GM21390 (cell line): Measurements from ENCODE around the gene PSEN2.

Source experiments
- ATAC-seq: cut with Tn5 transposase; IDR thresholded peaks from one replicate; pipeline ENCODE4 v1.9.1; 2021; ENCODE audit not compliant: unreplicated experiment

Gene PSEN2

DNA sequence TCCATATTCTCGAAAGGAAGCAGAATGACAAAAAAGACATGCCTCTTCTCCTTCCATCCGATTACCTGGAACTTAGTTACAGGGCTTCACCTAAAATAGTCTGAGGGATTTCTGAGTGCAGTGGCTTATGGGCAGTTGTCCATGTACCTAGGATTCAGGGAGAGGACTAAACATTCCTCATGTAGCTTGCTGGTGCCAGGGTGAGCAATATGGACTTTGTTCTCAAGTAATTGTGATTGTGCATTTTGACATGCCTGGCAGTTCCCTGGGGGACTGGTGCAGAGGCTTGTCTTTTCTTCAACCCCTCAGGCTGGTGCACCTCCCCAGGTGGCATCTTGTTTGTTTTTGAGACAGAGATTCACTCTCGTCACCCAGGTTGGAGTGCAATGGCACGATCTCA lies 6.1 kb upstream of the PSEN2 start:
- ATAC-seq = no peak

DNA sequence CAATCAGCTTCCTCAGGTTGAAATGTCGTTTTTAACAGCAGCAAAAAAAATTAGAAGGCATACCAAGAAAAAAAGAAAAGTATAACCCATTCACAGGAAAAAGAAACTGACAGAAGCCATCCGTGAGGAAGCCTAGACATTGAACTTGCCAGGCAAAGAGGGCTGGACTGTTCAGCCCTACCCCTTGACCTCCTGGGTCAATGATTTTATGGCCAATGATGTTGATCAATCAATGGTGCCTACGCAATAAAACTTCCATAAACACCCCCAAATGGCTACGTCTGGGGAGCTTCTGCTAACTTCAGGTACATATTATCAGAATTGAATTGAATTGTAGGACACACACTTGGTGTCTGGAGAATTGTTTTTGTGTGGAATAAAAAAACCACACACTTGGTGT lies 4.8 kb upstream of the PSEN2 start:
- ATAC-seq = no peak

- no peak for ATAC-seq
These were observed 2.9 kb upstream of the PSEN2 start for GRCh38 chr1:226867461-226868054.

GRCh38 chr1:226868726-226869125 lies 1.7 kb upstream of the PSEN2 start:
- no peak for ATAC-seq

DNA sequence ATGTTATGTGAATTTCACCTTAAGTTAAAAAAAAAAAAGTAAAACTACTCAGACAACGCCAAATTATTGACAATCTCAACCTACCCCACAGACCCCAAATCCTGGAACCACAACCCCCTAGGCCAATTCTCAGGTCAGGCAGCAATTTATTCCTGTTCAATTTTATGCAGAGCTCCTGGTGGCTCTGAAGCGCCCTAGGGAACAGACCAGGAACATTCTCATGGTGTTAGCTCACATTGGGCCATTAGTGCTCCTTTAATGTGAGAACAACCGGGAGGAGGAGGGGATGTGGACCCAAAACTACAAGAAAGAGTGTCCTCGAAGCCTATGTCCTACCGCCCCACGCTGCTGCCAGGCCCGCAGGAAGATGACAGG lies 403 bp upstream of the PSEN2 start:
- no peak for ATAC-seq

DNA sequence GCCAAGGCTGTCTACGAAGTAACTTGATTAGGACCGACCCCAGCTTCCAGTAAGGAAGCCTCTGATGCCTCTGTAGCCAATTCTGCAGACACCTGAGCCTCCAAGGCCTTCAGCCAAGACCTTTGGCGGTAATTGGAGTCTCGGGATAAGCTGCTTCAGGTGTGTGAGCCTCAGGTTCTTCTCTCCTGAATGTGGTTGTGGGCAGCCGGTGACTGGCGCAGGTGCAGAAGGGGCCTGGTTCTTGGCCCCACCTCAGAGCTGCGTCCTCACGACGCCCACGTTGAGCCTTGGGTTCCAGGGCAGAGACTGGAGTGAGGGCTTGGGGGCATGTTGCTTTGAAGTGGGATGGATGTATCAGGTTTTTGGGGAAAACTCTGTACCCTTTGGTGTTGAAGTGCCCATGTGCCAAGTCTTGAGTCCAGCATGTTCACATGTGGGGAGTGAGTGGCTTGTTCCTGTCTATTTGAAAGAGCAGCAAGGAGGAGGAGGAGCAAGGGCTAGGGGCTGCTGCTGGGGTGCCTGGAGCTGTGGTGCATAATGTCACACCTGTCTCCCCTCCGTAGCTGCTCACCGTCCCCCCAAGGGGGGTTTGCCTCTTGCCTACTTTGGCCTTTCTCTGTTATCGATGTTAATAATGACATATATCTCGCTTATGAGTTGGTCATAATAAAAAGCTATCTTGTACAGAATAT lies 1.4 kb downstream of the PSEN2 start:
- ATAC-seq = no peak

GRCh38 chr1:226872437-226872836 lies 2.0 kb downstream of the PSEN2 start:
- no peak for ATAC-seq

DNA sequence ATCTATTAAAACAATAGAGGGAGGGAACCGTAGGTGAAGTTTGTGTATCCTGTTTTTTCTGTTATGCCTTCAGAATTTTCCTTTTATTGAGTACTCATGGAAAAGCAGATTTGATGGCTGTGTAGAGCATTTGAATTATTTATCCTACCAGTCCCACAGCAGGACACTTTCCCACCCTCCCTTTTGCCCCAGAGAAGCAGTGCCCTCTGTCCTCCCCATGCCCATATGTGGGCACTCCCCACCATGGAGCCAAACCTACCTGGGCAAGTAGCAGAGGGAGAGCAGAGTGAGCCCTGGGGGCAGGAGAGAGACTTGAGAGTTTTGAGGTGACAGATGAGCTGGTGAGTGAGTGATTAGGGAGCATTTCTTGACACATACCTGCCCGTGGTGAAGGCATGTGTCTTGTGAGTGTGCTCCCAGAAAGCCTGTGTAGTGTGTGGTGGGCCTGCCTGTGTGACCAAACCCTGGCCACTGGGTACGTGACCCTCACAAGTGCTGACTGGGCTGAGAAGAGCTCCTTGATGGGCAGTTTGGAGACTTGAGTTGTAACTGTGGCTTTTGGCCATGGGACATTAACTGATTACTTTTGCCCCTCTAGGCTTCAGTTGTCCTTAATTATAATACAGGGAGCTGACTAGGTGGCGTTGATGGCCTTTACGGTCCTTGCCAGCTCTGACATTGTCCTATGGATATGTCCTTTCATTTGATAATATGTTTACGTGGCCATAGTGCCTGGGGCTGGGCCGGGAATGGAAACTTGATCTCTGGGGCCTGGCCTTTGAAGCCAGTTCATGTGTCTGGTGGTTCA lies 3.6 kb downstream of the PSEN2 start:
- no peak for ATAC-seq

GRCh38 chr1:226874579-226875425 lies 4.4 kb downstream of the PSEN2 start:
- ATAC-seq = no peak

- ATAC-seq = no peak
These were observed 5.4 kb downstream of the PSEN2 start for GRCh38 chr1:226875641-226876295.

GRCh38 chr1:226877669-226878068 lies 7.3 kb downstream of the PSEN2 start:
- no peak for ATAC-seq

- ATAC-seq = no peak
These were observed 10.2 kb downstream of the PSEN2 start for GRCh38 chr1:226880372-226881287.

DNA sequence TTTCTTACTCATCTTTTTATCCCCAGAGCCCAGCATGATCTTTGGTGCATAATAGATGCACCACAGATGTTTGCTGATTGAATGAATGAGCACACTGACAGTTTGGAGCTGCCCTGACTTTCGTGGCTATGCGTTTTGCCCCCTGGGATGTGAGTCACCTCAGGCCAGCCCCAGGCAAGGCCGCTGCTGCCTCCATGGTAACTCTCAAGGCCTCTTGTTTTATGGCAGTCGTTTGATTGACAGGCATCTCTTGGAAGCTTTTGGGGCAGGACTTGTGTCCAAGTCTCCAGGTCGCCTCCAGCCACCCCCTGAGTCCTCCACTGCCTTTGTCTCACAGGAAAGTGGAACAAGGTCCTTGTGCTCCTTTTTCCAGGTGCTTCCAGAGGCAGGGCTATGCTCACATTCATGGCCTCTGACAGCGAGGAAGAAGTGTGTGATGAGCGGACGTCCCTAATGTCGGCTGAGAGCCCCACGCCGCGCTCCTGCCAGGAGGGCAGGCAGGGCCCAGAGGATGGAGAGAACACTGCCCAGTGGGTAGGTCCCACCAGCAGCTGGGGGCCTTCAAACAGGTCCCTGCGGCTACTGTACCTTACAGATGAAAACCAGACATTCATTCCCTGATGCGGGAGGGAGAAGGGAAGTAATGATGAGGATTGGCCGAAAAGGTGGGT lies 11.2 kb downstream of the PSEN2 start:
- ATAC-seq = no peak

DNA sequence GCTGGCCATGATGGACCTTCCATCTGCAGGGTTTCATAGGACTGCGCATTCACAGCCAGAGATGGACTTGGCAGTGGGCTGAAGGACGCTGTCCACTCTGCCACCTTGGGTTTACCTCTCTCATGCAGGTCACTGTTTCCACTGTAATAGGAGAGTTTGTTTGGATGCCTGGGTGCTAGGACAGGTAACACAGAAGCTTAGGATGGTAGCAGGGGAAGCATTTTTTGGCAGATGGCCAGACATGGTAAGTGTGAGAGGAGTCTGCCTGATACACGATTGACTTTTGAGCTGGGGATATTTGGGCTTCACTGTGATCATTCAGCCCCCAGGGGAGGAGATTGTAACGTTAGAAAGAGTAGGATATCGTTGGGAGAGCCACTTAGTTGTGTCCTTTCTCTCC lies 11.8 kb downstream of the PSEN2 start:
- peak; percentile 1 for ATAC-seq

DNA sequence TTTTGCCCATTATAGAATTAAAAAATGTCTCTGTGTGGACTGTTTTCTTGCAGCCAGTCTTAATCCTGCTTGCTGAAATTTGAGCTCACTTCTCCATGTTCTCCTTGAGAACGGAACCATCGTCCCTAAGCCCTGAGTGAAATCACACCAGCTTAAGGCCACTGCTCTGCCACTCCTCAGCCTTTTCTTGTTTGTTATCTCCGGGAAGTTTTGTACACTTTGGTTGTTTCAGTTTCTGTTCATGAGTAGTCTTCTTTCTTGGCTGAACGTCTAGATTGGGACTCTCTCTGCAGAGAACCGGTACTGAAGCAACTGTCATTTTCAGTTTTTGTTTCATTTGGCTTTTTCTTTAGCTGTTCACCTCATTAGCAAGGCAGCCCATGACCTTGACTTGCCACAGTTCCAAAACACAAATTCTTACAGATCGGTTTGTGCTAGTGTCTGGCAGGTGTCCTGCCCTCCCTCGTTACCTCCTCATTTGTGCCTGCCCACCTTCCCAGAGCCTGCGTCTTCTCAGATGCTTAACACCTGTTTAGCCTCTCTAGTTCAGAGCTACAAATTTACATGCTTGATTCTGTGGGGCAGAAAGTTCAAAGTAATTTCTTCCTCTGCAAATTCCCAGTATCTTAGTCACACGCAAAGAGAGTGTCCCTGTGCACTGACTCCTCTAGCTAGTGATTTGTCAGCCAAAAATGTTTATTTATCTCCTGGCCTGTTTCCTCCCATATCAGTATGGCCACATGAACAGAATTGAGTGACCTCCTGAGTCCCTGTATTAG lies 12.4 kb downstream of the PSEN2 start:
- ATAC-seq = peak; percentile 96

DNA sequence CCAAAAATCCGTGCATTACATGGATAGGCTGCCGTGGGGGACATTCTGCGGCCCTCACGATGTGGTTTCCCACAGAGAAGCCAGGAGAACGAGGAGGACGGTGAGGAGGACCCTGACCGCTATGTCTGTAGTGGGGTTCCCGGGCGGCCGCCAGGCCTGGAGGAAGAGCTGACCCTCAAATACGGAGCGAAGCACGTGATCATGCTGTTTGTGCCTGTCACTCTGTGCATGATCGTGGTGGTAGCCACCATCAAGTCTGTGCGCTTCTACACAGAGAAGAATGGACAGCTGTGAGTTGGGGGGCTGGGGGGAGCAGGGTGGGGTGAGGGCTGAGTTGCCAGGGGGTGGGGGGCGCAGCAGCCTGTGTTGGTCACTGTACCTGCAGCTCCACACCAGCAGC lies 13.2 kb downstream of the PSEN2 start:
- ATAC-seq = no peak

DNA sequence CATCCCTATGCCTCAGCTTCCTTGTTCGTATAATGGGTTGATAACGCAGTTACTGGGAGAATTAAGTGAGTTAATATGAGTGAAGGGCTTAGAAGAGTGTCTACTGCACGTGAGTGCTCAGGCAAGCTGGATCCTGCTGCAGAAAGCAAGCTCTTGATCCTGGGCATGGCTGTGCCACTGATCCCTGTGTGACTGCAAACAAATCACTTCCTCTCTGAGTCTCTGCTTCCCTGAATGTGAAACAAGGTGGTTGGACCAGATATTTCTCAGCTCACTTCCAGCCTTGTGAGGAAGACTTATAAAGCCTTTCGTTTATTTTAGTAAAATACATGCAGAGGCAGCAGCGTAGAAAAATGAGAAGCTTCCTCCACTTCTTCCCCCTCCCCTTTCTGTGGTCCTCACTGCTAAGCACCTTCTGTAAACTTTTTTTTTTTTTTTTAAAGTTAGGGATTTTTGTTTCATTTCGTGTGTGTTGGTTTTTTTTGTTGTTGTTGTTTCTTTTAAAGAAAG lies 13.8 kb downstream of the PSEN2 start:
- ATAC-seq = no peak
